WTC11 (cell line): ENCODE data around the gene CACTIN.

Source experiments
- TF ChIP-seq, protein P1 (sequence below): sonication (generic); formaldehyde crosslinking; IDR thresholded peaks from 2 replicates; pipeline ENCODE4 v1.8.1; 2023; ENCODE audit warnings: mild to moderate bottlenecking, missing genetic modification reagents
- TF ChIP-seq, protein P2 (sequence below): fragments of 200-600 bp; IDR thresholded peaks from 2 replicates; pipeline ENCODE4 v1.8.0; 2022; ENCODE audit warnings: antibody characterized with exemption
- TF ChIP-seq, protein P3 (sequence below): sonication (generic); formaldehyde crosslinking; IDR thresholded peaks from 2 replicates; pipeline ENCODE4 v1.8.1; 2022; ENCODE audit warnings: low read depth, missing genetic modification reagents, borderline replicate concordance
- TF ChIP-seq, protein P4 (sequence below): sonication (generic); formaldehyde crosslinking; IDR thresholded peaks from 2 replicates; pipeline ENCODE4 v1.8.1; 2023; ENCODE audit warnings: mild to moderate bottlenecking, missing genetic modification reagents, borderline replicate concordance

DNA sequence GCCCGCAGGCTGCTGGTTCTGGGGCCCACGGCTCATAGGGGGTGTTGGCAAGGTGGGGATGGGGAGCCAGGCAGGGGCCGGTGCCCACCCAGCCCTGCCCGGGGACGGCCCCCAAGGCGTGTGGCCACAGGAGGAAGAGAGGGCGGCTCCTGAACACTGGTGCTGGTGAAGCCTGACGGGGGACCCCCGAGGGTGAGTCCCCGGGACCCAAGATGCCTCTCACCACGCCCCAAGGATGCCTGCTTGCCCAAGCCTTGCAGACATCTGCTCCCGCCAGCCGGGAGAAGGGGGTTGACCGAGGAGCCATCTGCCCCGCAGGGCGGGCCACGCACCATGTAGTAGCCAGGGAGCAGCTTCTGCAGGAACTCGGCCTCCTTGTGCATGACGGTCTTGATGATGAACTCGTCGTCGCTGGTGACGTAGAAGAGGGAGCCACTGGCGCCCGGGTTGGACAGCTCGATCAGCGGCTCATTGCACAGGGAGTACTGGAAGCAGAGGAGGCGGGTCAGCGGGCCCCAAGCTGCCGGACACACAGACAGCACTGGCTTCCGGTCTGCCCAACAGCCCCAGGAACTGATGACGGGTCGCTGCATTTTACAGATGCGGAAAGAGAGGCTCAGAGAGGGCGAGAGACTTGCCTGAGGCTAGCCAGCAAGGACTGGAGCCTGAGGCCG is 29.6 kb upstream of the CACTIN start:
- TF ChIP-seq, protein P1, sequence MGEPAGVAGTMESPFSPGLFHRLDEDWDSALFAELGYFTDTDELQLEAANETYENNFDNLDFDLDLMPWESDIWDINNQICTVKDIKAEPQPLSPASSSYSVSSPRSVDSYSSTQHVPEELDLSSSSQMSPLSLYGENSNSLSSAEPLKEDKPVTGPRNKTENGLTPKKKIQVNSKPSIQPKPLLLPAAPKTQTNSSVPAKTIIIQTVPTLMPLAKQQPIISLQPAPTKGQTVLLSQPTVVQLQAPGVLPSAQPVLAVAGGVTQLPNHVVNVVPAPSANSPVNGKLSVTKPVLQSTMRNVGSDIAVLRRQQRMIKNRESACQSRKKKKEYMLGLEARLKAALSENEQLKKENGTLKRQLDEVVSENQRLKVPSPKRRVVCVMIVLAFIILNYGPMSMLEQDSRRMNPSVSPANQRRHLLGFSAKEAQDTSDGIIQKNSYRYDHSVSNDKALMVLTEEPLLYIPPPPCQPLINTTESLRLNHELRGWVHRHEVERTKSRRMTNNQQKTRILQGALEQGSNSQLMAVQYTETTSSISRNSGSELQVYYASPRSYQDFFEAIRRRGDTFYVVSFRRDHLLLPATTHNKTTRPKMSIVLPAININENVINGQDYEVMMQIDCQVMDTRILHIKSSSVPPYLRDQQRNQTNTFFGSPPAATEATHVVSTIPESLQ (CRISPR knock-in tag): no peak
- TF ChIP-seq, protein P2, sequence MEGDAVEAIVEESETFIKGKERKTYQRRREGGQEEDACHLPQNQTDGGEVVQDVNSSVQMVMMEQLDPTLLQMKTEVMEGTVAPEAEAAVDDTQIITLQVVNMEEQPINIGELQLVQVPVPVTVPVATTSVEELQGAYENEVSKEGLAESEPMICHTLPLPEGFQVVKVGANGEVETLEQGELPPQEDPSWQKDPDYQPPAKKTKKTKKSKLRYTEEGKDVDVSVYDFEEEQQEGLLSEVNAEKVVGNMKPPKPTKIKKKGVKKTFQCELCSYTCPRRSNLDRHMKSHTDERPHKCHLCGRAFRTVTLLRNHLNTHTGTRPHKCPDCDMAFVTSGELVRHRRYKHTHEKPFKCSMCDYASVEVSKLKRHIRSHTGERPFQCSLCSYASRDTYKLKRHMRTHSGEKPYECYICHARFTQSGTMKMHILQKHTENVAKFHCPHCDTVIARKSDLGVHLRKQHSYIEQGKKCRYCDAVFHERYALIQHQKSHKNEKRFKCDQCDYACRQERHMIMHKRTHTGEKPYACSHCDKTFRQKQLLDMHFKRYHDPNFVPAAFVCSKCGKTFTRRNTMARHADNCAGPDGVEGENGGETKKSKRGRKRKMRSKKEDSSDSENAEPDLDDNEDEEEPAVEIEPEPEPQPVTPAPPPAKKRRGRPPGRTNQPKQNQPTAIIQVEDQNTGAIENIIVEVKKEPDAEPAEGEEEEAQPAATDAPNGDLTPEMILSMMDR: no peak
- TF ChIP-seq, protein P3, sequence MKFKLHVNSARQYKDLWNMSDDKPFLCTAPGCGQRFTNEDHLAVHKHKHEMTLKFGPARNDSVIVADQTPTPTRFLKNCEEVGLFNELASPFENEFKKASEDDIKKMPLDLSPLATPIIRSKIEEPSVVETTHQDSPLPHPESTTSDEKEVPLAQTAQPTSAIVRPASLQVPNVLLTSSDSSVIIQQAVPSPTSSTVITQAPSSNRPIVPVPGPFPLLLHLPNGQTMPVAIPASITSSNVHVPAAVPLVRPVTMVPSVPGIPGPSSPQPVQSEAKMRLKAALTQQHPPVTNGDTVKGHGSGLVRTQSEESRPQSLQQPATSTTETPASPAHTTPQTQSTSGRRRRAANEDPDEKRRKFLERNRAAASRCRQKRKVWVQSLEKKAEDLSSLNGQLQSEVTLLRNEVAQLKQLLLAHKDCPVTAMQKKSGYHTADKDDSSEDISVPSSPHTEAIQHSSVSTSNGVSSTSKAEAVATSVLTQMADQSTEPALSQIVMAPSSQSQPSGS: no peak
- TF ChIP-seq, protein P4, sequence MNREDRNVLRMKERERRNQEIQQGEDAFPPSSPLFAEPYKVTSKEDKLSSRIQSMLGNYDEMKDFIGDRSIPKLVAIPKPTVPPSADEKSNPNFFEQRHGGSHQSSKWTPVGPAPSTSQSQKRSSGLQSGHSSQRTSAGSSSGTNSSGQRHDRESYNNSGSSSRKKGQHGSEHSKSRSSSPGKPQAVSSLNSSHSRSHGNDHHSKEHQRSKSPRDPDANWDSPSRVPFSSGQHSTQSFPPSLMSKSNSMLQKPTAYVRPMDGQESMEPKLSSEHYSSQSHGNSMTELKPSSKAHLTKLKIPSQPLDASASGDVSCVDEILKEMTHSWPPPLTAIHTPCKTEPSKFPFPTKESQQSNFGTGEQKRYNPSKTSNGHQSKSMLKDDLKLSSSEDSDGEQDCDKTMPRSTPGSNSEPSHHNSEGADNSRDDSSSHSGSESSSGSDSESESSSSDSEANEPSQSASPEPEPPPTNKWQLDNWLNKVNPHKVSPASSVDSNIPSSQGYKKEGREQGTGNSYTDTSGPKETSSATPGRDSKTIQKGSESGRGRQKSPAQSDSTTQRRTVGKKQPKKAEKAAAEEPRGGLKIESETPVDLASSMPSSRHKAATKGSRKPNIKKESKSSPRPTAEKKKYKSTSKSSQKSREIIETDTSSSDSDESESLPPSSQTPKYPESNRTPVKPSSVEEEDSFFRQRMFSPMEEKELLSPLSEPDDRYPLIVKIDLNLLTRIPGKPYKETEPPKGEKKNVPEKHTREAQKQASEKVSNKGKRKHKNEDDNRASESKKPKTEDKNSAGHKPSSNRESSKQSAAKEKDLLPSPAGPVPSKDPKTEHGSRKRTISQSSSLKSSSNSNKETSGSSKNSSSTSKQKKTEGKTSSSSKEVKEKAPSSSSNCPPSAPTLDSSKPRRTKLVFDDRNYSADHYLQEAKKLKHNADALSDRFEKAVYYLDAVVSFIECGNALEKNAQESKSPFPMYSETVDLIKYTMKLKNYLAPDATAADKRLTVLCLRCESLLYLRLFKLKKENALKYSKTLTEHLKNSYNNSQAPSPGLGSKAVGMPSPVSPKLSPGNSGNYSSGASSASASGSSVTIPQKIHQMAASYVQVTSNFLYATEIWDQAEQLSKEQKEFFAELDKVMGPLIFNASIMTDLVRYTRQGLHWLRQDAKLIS (CRISPR knock-in tag): no peak
